ENCODE results near the gene SRPX. TPM values are rescaled to one million over a fixed set of nuclear protein-coding genes. Genes with fewer than 3 reads are reported as not detected.

SRPX gene
- total RNA-seq, 3 donors from 2014 or later, result 6.3 to 50.7 (median 32.6) TPM

DNA sequence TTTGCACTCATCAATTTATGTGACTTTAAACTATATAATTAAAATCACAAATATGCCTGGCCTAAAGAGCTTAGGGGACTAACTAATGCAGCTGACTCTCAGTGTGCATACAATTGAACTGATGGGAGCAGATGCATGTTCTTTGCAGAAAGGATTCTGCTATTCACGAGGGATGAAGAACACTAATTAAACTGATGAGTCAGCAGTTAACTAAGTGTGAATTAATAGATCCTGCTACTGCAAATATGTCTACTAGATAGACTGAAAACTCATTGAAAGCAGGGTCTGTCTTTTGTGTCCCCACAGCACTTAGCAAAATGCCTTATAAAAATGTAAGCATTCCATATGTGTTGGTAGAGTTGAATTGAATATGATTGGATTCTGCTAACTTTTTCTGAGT is 104.0 kb downstream of the SRPX start:
- H3K36me3 ChIP-seq (ENCODE audit: low read depth), result no peaks in the 10 kb centered on the region
- no peak overlapping the region for H3K4me3 ChIP-seq
- intact Hi-C loops (cut with DNase I, micrococcal nuclease), result no loop called here
- no peak for DNase-seq
- TF ChIP-seq, protein P1, sequence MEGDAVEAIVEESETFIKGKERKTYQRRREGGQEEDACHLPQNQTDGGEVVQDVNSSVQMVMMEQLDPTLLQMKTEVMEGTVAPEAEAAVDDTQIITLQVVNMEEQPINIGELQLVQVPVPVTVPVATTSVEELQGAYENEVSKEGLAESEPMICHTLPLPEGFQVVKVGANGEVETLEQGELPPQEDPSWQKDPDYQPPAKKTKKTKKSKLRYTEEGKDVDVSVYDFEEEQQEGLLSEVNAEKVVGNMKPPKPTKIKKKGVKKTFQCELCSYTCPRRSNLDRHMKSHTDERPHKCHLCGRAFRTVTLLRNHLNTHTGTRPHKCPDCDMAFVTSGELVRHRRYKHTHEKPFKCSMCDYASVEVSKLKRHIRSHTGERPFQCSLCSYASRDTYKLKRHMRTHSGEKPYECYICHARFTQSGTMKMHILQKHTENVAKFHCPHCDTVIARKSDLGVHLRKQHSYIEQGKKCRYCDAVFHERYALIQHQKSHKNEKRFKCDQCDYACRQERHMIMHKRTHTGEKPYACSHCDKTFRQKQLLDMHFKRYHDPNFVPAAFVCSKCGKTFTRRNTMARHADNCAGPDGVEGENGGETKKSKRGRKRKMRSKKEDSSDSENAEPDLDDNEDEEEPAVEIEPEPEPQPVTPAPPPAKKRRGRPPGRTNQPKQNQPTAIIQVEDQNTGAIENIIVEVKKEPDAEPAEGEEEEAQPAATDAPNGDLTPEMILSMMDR (IDR thresholded peaks at IDR 0.05), result no peak
- H3K9me3 ChIP-seq, result no peaks in the 10 kb centered on the region
- no peaks in the 10 kb centered on the region for H3K4me1 ChIP-seq (ENCODE audit: low read depth)
- no peak for ATAC-seq

GRCh38 chrX:38112566-38112965 is 108.1 kb downstream of the SRPX start:
- Histone ChIP-seq H3K4me1 (ENCODE audit: low read depth) (no peaks in the 10 kb centered on the region), H3K4me3 (no peak overlapping the region), H3K9me3 (no peaks in the 10 kb centered on the region), H3K36me3 (ENCODE audit: low read depth) (no peaks in the 10 kb centered on the region)
- ATAC-seq (no peak), DNase-seq (no peak)
- TF ChIP-seq, protein P1 (IDR thresholded peaks at IDR 0.05), result no peak
- intact Hi-C loops (cut with DNase I, micrococcal nuclease), result no loop called here

- intact Hi-C loops (cut with DNase I, micrococcal nuclease), result no loop called here
Observed at GRCh38 chrX:38111196-38111595, 109.5 kb downstream of the SRPX start.

GRCh38 chrX:38110231-38110630 is 110.4 kb downstream of the SRPX start:
- TF ChIP-seq, protein P1 (IDR thresholded peaks at IDR 0.05), result no peak
- intact Hi-C loops (cut with DNase I, micrococcal nuclease), result no loop called here

More at GRCh38 chrX:38111196-38111595, 109.5 kb downstream of the SRPX start:
- no peaks in the 10 kb centered on the region for H3K36me3 ChIP-seq (ENCODE audit: low read depth)
- no peak for ATAC-seq
- TF ChIP-seq, protein P1 (IDR thresholded peaks at IDR 0.05), result no peak
- no peaks in the 10 kb centered on the region for H3K4me1 ChIP-seq (ENCODE audit: low read depth)
- no peaks in the 10 kb centered on the region for H3K9me3 ChIP-seq
- no peak overlapping the region for H3K4me3 ChIP-seq
- DNase-seq, result no peak

DNA sequence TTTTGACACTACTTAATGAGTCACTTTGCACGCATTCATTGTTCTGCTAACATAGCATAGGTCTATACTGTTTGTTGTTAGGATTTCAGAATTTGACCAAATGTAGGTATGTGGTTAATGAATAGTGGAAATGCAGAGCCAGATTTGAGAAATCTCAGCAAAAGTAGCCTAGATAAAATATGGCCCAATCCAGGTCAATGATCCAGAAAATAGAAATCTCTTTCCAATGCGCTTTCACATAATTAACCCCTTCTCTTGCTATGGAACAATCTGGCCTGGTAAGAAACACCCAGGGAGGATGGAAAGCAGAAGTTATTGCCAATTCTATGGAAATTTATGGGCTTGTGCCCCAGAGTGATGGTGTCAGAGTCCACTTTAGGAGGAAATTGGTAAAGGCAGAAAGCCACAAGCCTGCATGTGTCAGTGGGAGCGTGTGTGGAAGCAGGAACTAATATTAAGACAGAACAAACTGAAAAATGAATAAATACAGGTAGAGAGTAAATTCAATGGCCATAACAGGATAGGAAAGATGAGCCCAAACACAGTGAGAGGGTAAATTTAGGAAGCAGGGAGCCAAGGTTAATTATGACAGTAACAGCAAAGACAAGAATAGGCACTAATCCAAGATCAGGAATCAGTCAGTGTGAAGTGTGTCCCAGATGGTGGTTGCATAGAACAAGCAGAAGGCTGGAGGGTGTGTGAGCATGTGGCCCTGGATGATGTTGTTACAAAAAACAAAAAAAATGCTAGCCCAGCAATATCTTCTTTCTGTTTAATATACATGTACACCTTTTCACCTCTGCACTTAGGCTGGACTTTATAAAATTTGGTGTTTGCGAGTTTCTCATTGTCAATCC is 111.4 kb downstream of the SRPX start:
- no peaks in the 10 kb centered on the region for H3K4me1 ChIP-seq (ENCODE audit: low read depth)
- no peaks in the 10 kb centered on the region for H3K9me3 ChIP-seq
- no peak overlapping the region for H3K4me3 ChIP-seq
- intact Hi-C loops (cut with DNase I, micrococcal nuclease), result no loop called here
- TF ChIP-seq, protein P1 (IDR thresholded peaks at IDR 0.05), result no peak
- DNase-seq (peak in 1 of 3 donors; percentile 18), ATAC-seq (peak; percentile 89)
- H3K36me3 ChIP-seq (ENCODE audit: low read depth), result no peaks in the 10 kb centered on the region

More at GRCh38 chrX:38110231-38110630, 110.4 kb downstream of the SRPX start:
- no peak for DNase-seq
- ATAC-seq, result no peak
- Histone ChIP-seq H3K36me3 (ENCODE audit: low read depth) (no peaks in the 10 kb centered on the region), H3K4me3 (no peak overlapping the region), H3K4me1 (ENCODE audit: low read depth) (no peaks in the 10 kb centered on the region), H3K9me3 (no peaks in the 10 kb centered on the region)
